Memory B cell (primary cell): Measurements from ENCODE around the gene KLK14.

Source experiments
- ATAC-seq: fragments of 150-1000 bp; cut with Tn5 transposase; 2 replicates; pipeline ENCODE4 v1.10.0; 2021; ENCODE audit warnings: low read depth, mild to moderate bottlenecking, moderate library complexity
- DNase-seq, 2 donors: peaks; one replicate each; pipeline ENCODE4 v3.0.0; 2022; ENCODE audit warnings: low spot score in 2 of 2
- H3K27ac Mint-ChIP-seq: one replicate; pipeline ENCODE4 v1.8.0; 2022; ENCODE audit warnings: mild to moderate bottlenecking, moderate library complexity, mixed read lengths
- H3K27me3 Mint-ChIP-seq: one replicate; pipeline ENCODE4 v1.8.0; 2022; ENCODE audit warnings: mixed read lengths
- H3K36me3 Mint-ChIP-seq: one replicate; pipeline ENCODE4 v1.8.0; 2022; ENCODE audit warnings: mild to moderate bottlenecking, mixed read lengths
- H3K4me1 Mint-ChIP-seq: one replicate; pipeline ENCODE4 v1.8.0; 2022; ENCODE audit warnings: mixed read lengths
- H3K4me3 Mint-ChIP-seq: one replicate; pipeline ENCODE4 v1.8.0; 2022; ENCODE audit warnings: mild to moderate bottlenecking, moderate library complexity, mixed read lengths
- H3K9me3 Mint-ChIP-seq: one replicate; pipeline ENCODE4 v1.8.0; 2022; ENCODE audit warnings: mixed read lengths

The KLK14 gene

GRCh38 chr19:51082611-51083010, at the start of gene KLK14:
Gene KLK14, minus strand, starts transcription at chr19:51082887. Its CDS starts 273 bp downstream, at chr19:51082614.
- no peak for ATAC-seq
- H3K36me3 Mint-ChIP-seq = peaks cover 10% of the 10 kb centered on the region
- H3K4me1 Mint-ChIP-seq = peaks cover 5% of the 10 kb centered on the region
- H3K27ac Mint-ChIP-seq = no peak within 1 kb of the TSS
- DNase-seq = no peak
- no peak within 1 kb of the TSS for H3K4me3 Mint-ChIP-seq
- H3K27me3 Mint-ChIP-seq = peaks cover 18% of the 10 kb centered on the region
- no peaks in the 10 kb centered on the region for H3K9me3 Mint-ChIP-seq

DNA sequence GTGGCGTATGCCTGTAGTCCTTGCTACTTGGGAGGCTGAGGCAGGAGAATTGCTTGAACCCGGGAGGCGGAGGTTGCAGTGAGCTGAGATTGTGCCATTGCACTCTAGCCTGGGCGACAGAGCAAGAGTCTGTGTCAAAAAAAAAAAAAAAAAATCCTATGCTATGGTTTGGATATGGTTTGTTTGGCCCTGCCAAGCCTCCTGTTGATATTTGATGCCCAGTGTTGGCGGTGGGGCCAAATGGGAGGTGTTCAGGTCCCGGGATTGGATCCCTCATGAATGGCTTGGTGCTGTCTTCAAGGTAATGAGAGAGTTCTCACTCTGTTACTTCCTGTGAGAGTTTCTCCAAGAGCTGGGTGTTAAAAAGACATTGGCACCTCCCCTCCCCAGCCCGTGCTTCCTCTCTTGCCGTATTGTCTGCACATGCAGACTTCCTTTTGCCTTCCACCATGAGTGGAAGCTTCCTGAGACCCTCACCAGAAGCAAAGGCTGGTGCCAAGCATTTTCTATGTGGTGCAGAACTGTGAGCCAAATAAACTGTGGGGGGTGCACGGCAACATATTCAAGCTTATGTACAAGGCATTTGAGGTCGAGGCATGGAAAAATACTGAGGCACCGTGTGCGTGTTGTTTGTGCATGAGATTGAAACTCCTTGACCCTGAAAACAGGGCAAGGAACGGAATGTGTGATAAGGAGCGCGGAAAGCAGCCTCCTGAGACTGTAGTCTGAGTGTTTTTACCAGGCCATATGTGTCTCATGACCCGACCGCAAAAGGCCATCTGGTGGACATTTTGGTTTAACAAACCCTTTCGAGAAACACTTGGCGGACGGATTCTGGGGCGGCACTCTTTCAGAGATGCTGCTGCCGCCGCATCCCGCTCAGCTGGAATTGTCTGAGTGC, 49.3 kb upstream of the KLK14 start:
- Mint-ChIP-seq H3K9me3 (no peaks in the 10 kb centered on the region), H3K4me1 (peaks cover 5% of the 10 kb centered on the region), H3K27ac (no peak overlapping the region), H3K4me3 (no peak overlapping the region), H3K27me3 (peaks cover 15% of the 10 kb centered on the region), H3K36me3 (no peaks in the 10 kb centered on the region)
- ATAC-seq (no peak), DNase-seq (no peak)

GRCh38 chr19:51129716-51130115, 47.0 kb upstream of the KLK14 start:
- H3K27me3 Mint-ChIP-seq = peaks cover 14% of the 10 kb centered on the region
- no peaks in the 10 kb centered on the region for H3K36me3 Mint-ChIP-seq
- peaks cover 5% of the 10 kb centered on the region for H3K4me1 Mint-ChIP-seq

DNA sequence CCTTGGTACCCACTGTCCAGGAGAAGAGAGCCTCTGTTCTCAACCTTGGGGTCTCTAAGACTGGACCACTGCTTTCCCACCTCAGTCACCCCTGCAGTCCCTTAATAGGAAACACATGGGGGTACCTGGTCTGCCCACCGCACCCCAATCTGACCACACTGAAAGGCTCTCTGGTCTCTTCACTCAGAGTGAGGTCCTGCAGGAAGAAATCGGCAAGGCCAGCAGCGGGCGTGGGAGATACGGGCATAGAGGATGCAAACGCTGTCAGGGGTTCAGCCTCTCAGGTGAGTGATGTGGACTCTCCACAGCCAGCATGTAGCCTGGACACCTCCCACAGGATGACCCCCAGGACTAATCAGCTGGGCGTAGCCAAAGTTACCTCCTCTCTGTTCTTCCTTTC, 45.5 kb upstream of the KLK14 start:
- ATAC-seq (no peak), DNase-seq (no peak)
- H3K4me3 Mint-ChIP-seq = no peak overlapping the region
- no peaks in the 10 kb centered on the region for H3K9me3 Mint-ChIP-seq
- H3K27me3 Mint-ChIP-seq = peaks cover 13% of the 10 kb centered on the region
- H3K36me3 Mint-ChIP-seq = no peaks in the 10 kb centered on the region
- no peak overlapping the region for H3K27ac Mint-ChIP-seq
- H3K4me1 Mint-ChIP-seq = peaks cover 14% of the 10 kb centered on the region

More at GRCh38 chr19:51129716-51130115, 47.0 kb upstream of the KLK14 start:
- no peak for DNase-seq
- ATAC-seq = no peak
- H3K4me3 Mint-ChIP-seq = no peak overlapping the region
- H3K27ac Mint-ChIP-seq = no peak overlapping the region
- no peaks in the 10 kb centered on the region for H3K9me3 Mint-ChIP-seq

- Mint-ChIP-seq H3K9me3 (no peaks in the 10 kb centered on the region), H3K4me1 (peaks cover 15% of the 10 kb centered on the region), H3K36me3 (no peaks in the 10 kb centered on the region), H3K4me3 (no peak overlapping the region), H3K27ac (no peak overlapping the region), H3K27me3 (peaks cover 13% of the 10 kb centered on the region)
- DNase-seq (no peak), ATAC-seq (no peak)
These were observed 45.1 kb upstream of the KLK14 start for GRCh38 chr19:51127755-51128154.

GRCh38 chr19:51127032-51127431, 44.3 kb upstream of the KLK14 start:
- H3K9me3 Mint-ChIP-seq = no peaks in the 10 kb centered on the region
- H3K4me1 Mint-ChIP-seq = peaks cover 14% of the 10 kb centered on the region
- no peak overlapping the region for H3K4me3 Mint-ChIP-seq
- H3K27me3 Mint-ChIP-seq = peaks cover 14% of the 10 kb centered on the region
- no peak for ATAC-seq
- peaks cover under 1% of the 10 kb centered on the region for H3K36me3 Mint-ChIP-seq
- H3K27ac Mint-ChIP-seq = no peak overlapping the region
- no peak for DNase-seq

GRCh38 chr19:51125421-51126075, 42.9 kb upstream of the KLK14 start:
- Mint-ChIP-seq H3K9me3 (peaks cover 2% of the 10 kb centered on the region), H3K4me3 (no peak overlapping the region), H3K27me3 (peaks cover 14% of the 10 kb centered on the region), H3K4me1 (peaks cover 16% of the 10 kb centered on the region), H3K36me3 (peaks cover 4% of the 10 kb centered on the region), H3K27ac (no peak overlapping the region)
- no peak for ATAC-seq
- DNase-seq = no peak

- Mint-ChIP-seq H3K4me1 (peaks cover 16% of the 10 kb centered on the region), H3K36me3 (peaks cover 4% of the 10 kb centered on the region), H3K4me3 (no peak within 1 kb of the TSS), H3K27me3 (peaks cover 17% of the 10 kb centered on the region), H3K27ac (no peak within 1 kb of the TSS), H3K9me3 (peaks cover 2% of the 10 kb centered on the region)
- no peak for DNase-seq
- no peak for ATAC-seq
These were observed 42.0 kb upstream of the KLK14 start, which contains the start of gene SIGLEC9 for GRCh38 chr19:51124729-51125128. Gene SIGLEC9, plus strand, starts transcription at chr19:51124906. Its CDS starts 69 bp downstream, at chr19:51124975.

GRCh38 chr19:51124216-51124615, 41.5 kb upstream of the KLK14 start:
- Mint-ChIP-seq H3K4me3 (no peak overlapping the region), H3K9me3 (peaks cover 2% of the 10 kb centered on the region), H3K36me3 (peaks cover 4% of the 10 kb centered on the region), H3K27ac (no peak overlapping the region), H3K27me3 (peaks cover 16% of the 10 kb centered on the region), H3K4me1 (peaks cover 16% of the 10 kb centered on the region)
- no peak for ATAC-seq
- DNase-seq = no peak

DNA sequence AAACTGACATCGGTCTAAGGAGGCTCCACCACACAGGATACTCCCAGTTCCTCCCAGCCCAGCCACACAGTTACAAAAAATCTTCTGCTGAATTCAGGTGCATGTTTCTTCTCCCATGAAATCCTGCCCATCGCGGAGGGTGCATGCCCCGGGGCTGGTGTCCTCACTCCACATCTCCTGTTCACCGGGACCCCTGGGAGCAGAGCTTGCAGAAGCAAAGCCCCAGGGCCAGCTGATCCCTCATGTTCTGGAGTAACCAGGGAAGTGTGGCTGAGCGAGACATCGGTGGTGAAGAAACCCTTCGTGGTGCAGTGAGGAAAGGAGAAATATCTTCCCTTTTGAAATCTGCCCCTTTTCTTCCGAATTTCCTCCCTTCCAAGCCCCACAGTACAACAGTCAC, 41.1 kb upstream of the KLK14 start:
- ATAC-seq = no peak
- no peak for DNase-seq
- H3K27ac Mint-ChIP-seq = no peak overlapping the region
- peaks cover 4% of the 10 kb centered on the region for H3K36me3 Mint-ChIP-seq
- no peak overlapping the region for H3K4me3 Mint-ChIP-seq
- H3K4me1 Mint-ChIP-seq = peaks cover 16% of the 10 kb centered on the region
- peaks cover 19% of the 10 kb centered on the region for H3K27me3 Mint-ChIP-seq
- peaks cover 2% of the 10 kb centered on the region for H3K9me3 Mint-ChIP-seq

GRCh38 chr19:51123381-51123800, 40.7 kb upstream of the KLK14 start:
- no peak for DNase-seq
- H3K36me3 Mint-ChIP-seq = peaks cover 4% of the 10 kb centered on the region
- H3K9me3 Mint-ChIP-seq = peaks cover 2% of the 10 kb centered on the region
- H3K4me3 Mint-ChIP-seq = peak overlapping the region; percentile 49
- H3K4me1 Mint-ChIP-seq = peaks cover 16% of the 10 kb centered on the region
- no peak overlapping the region for H3K27ac Mint-ChIP-seq
- H3K27me3 Mint-ChIP-seq = peaks cover 16% of the 10 kb centered on the region
- peak; percentile 38 for ATAC-seq

GRCh38 chr19:51122112-51122981, 39.7 kb upstream of the KLK14 start:
- ATAC-seq = no peak
- peaks cover 14% of the 10 kb centered on the region for H3K4me1 Mint-ChIP-seq

DNA sequence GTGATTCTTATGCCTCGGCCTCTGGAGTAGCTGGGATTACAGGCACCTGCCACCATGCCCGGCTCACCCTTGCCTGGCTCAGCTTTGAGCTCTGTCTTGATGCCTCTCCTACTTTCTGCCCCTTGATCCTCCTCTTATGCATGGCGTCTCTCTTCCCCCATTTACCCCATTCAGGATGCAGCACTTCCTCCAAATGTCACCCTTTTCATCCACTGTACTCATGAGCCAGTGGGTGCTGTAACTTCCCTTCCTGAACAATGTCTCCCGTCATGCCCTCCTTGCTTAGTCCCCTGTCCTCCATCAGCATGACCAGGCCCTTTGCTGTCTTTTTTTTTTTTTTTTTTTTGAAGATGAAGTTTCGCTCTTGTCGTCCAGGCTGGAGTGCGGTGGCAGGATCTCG, 38.6 kb upstream of the KLK14 start:
- Mint-ChIP-seq H3K36me3 (peaks cover 4% of the 10 kb centered on the region), H3K27ac (no peak overlapping the region), H3K9me3 (peaks cover 2% of the 10 kb centered on the region), H3K4me3 (no peak overlapping the region), H3K27me3 (peaks cover 20% of the 10 kb centered on the region), H3K4me1 (peaks cover 14% of the 10 kb centered on the region)
- DNase-seq = no peak
- no peak for ATAC-seq

More at GRCh38 chr19:51122112-51122981, 39.7 kb upstream of the KLK14 start:
- peaks cover 19% of the 10 kb centered on the region for H3K27me3 Mint-ChIP-seq
- no peak overlapping the region for H3K4me3 Mint-ChIP-seq
- peaks cover 4% of the 10 kb centered on the region for H3K36me3 Mint-ChIP-seq
- H3K27ac Mint-ChIP-seq = no peak overlapping the region
- H3K9me3 Mint-ChIP-seq = peaks cover 2% of the 10 kb centered on the region
- DNase-seq = no peak
